ENCODE measurements around the gene ZBTB2. TPM values are rescaled to one million over a fixed set of nuclear protein-coding genes. Genes with fewer than 3 reads are reported as not detected.
A peak's percentile ranks its signal among the peaks of the same experiment; 100 is the strongest.

ZBTB2 gene
- total and polyA plus RNA-seq, 10 of the 15 experiments (the other 5 are each of a cell fraction or from before 2014, with no cell fraction given): 4.2 to 21.9 (median 15.0) TPM

DNA sequence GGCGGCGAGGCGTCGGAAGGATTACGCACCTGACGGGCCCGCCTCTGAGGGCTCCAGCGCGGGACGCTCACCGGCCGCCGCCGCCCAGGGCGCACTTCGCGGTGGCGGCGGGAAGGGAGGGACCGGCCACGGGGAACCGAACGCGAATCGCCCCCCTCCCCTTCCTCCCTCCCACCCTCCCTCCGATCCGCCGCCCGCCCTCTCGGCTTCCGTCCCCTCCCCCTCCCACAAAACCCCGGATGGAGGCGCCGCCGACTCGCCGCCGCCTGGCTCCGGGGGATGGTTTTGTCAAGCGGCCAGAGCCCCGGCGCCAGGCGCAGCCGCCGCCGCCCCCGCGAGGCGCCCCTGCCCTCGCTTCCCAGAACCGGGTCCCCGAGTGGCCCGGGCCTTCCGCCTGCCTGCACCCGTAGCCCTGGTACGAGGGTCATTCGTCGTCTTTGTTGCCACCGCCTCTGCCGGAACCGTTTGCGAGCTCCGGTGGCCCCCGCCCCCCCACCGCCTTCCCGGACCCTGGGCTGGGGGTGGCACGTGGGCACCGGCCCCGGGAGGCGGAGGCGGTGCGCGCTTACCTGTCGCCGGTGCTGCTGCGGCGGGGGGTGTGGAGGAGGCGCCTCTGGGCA, 398 bp downstream of the ZBTB2 start (continued):
- TF ChIP-seq ZBTB11 (CRISPR knock-in tag; IDR thresholded peaks at IDR 0.05) (no peak), PRDM15 (CRISPR knock-in tag; IDR thresholded peaks at IDR 0.05) (no peak), POLR2A (IDR thresholded peaks at IDR 0.05; ENCODE audit: low read depth, low read length) (peak; percentile 88), FOS (IDR thresholded peaks at IDR 0.05; ENCODE audit: borderline replicate concordance, extremely low read depth, insufficient read length) (no peak), ZBTB33 (IDR thresholded peaks at IDR 0.05) (no peak), MYB (IDR thresholded peaks at IDR 0.05; ENCODE audit: borderline replicate concordance, low read depth, low read length) (no peak), CBFB (IDR thresholded peaks at IDR 0.05; ENCODE audit: low read depth) (no peak; the same call in 1 of the 2 replicates), SMAD1 (IDR thresholded peaks at IDR 0.05; ENCODE audit: low read depth, partially characterized antibody) (no peak), JUND (IDR thresholded peaks at IDR 0.05; ENCODE audit: low read depth, low read length) (no peak), BACH1 (IDR thresholded peaks at IDR 0.05; ENCODE audit: borderline replicate concordance) (peak; percentile 70; the same call in 1 of the 2 replicates), DPF2 (IDR thresholded peaks at IDR 0.05) (peak; percentile 88), RUNX3 (IDR thresholded peaks at IDR 0.05; ENCODE audit: low read length) (0 out of 2 replicates have a peak, but pooled peaks have one; percentile 5), CEBPZ (IDR thresholded peaks at IDR 0.05; ENCODE audit: low read depth, low read length) (no peak), JUNB (IDR thresholded peaks at IDR 0.05) (no peak), PAX8 (IDR thresholded peaks at IDR 0.05) (no peak), USF1 (IDR thresholded peaks at IDR 0.05; ENCODE audit: borderline replicate concordance, extremely low read length, insufficient read depth, low read depth, low read length) (peak; percentile 3)
